WTC11 (cell line): ENCODE data around the gene TACR2.

ENCODE experiments used
- CTCF ChIP-seq: fragments of 200-600 bp; IDR thresholded peaks from 2 replicates; pipeline ENCODE4 v1.8.0; 2022; ENCODE audit warnings: antibody characterized with exemption
- ESRRA ChIP-seq: sonication (generic); formaldehyde crosslinking; IDR thresholded peaks from 2 replicates; pipeline ENCODE4 v1.8.1; 2022; ENCODE audit warnings: mild to moderate bottlenecking, missing genetic modification reagents, borderline replicate concordance
- ETV6 ChIP-seq: sonication (generic); formaldehyde crosslinking; IDR thresholded peaks from 2 replicates; pipeline ENCODE4 v1.8.1; 2022; ENCODE audit warnings: mild to moderate bottlenecking, missing genetic modification reagents
- FOXP1 ChIP-seq: sonication (generic); formaldehyde crosslinking; IDR thresholded peaks from 2 replicates; pipeline ENCODE4 v1.8.0; 2022; ENCODE audit warnings: missing genetic modification reagents, mild to moderate bottlenecking, moderate library complexity, borderline replicate concordance
- JAZF1 ChIP-seq: fragments of 250-450 bp; sonication (Bioruptor Pico); IDR thresholded peaks from 2 replicates; pipeline ENCODE4 v1.9.0; 2021; ENCODE audit warnings: moderate library complexity, mild to moderate bottlenecking, inconsistent platforms
- KAT7 ChIP-seq: sonication (generic); formaldehyde crosslinking; IDR thresholded peaks from 2 replicates; pipeline ENCODE4 v1.8.1; 2023; ENCODE audit warnings: missing genetic modification reagents, mild to moderate bottlenecking, borderline replicate concordance
- NR2C2 ChIP-seq: sonication (generic); formaldehyde crosslinking; IDR thresholded peaks from 2 replicates; pipeline ENCODE4 v1.8.0; 2022; ENCODE audit warnings: mild to moderate bottlenecking, missing genetic modification reagents
- TEAD1 ChIP-seq: sonication (generic); formaldehyde crosslinking; IDR thresholded peaks from 2 replicates; pipeline ENCODE4 v1.8.0; 2022; ENCODE audit warnings: mild to moderate bottlenecking, missing genetic modification reagents

DNA sequence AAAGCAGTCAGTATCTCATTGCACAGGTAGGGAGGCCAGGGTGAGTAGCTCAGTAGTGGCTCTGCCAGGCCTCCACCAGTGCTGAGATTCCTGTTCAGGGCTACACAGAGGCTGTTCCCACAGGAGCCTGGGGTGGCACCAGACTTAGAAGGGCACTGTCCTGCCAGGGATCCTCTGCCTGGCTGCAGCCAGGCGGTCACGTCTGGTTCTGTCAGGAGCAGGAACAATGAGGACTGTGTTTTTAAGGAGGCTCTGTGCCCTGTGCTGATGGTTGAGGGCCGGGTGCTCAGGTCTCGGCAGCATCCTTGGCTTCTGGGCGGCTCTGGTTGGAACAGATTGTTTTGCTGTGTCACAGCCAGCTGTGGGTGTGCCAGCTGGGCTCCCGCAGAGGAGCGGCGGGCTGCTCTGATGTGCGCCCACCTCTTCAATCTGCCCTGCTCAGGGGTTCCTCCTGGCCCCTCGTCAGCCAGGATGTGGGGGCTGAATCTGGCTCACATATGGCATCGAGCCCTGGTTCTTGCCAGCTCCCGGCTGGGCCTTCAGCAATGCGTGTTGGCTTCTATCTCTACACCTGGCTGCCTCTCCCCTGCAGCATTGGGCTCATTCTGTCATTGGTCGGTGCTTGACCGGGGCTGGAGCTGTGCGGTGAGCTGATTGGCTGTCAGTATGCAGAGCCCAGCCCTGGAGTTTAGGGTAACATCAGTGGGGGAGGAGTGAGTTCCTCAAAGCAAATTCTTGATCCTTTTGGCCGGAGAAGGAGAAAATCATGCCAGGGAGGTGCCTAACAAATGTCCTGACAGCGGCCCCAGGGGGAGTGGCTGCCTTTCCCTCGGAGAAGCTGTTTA lies 41.2 kb downstream of the TACR2 start:
- TF ChIP-seq FOXP1 (CRISPR knock-in tag), result no peak; the same call in 1 of the 2 replicates
- TF ChIP-seq CTCF, result no peak
- no peak for TF ChIP-seq JAZF1 (CRISPR knock-in tag)
- no peak for TF ChIP-seq ETV6 (CRISPR knock-in tag)
- TF ChIP-seq NR2C2, result no peak
- TF ChIP-seq TEAD1 (CRISPR knock-in tag), result no peak
- no peak for TF ChIP-seq KAT7 (CRISPR knock-in tag)
- no peak for TF ChIP-seq ESRRA (CRISPR knock-in tag)
